Endothelial cell (in vitro differentiated cells): ENCODE results near the gene CADM2. TPM values are rescaled to one million over a fixed set of nuclear protein-coding genes. Genes with fewer than 3 reads are reported as not detected.

Experiments used
- DNase-seq: peaks from one replicate; pipeline ENCODE4 v3.0.0; 2021; ENCODE audit warnings: low spot score
- H3K27ac Mint-ChIP-seq: one replicate; pipeline ENCODE4 v1.8.0; 2021; ENCODE audit warnings: mixed read lengths, inconsistent platforms; ENCODE audit not compliant: unreplicated experiment
- H3K27me3 Mint-ChIP-seq: one replicate; pipeline ENCODE4 v1.8.0; 2021; ENCODE audit warnings: mild to moderate bottlenecking, moderate library complexity, mixed read lengths, inconsistent platforms; ENCODE audit not compliant: unreplicated experiment
- H3K36me3 Mint-ChIP-seq: one replicate; pipeline ENCODE4 v1.8.0; 2021; ENCODE audit warnings: mild to moderate bottlenecking, low read depth, mixed read lengths, inconsistent platforms; ENCODE audit not compliant: unreplicated experiment
- H3K4me1 Mint-ChIP-seq: one replicate; pipeline ENCODE4 v1.8.0; 2021; ENCODE audit warnings: mild to moderate bottlenecking, mixed read lengths, inconsistent platforms; ENCODE audit not compliant: unreplicated experiment
- H3K4me3 Mint-ChIP-seq: one replicate; pipeline ENCODE4 v1.8.0; 2021; ENCODE audit warnings: mild to moderate bottlenecking, mixed read lengths, inconsistent platforms; ENCODE audit not compliant: unreplicated experiment
- H3K9me3 Mint-ChIP-seq: one replicate; pipeline ENCODE4 v1.8.0; 2021; ENCODE audit warnings: mixed read lengths, inconsistent platforms; ENCODE audit not compliant: unreplicated experiment
- CTCF ChIP-seq: fragments of 200-600 bp; sonication (generic); IDR thresholded peaks from one replicate; pipeline ENCODE4 v1.5.0; 2021; ENCODE audit warnings: antibody characterized with exemption; ENCODE audit not compliant: unreplicated experiment
- total RNA-seq: library from RNA; stranded (reverse); fragmentation: NEBNext Ultra II Directional; extraction: Animal tissue kit (Norgen Biotek cat#: 25700); gene quantifications from one replicate; pipeline ENCODE4 v1.2.1, GENCODE V29; 2021; ENCODE audit not compliant: unreplicated experiment

The CADM2 gene
- total RNA-seq, 1 donor from 2014 or later: 0.97 TPM

GRCh38 chr3:85384372-85384771 lies 425.6 kb downstream of the CADM2 start:
- Mint-ChIP-seq H3K36me3 (no peaks in the 10 kb centered on the region), H3K9me3 (no peaks in the 10 kb centered on the region), H3K27me3 (peaks cover 1% of the 10 kb centered on the region), H3K4me3 (no peak overlapping the region), H3K27ac (no peak overlapping the region), H3K4me1 (no peaks in the 10 kb centered on the region)
- DNase-seq: no peak
- TF ChIP-seq CTCF: no peak

DNA sequence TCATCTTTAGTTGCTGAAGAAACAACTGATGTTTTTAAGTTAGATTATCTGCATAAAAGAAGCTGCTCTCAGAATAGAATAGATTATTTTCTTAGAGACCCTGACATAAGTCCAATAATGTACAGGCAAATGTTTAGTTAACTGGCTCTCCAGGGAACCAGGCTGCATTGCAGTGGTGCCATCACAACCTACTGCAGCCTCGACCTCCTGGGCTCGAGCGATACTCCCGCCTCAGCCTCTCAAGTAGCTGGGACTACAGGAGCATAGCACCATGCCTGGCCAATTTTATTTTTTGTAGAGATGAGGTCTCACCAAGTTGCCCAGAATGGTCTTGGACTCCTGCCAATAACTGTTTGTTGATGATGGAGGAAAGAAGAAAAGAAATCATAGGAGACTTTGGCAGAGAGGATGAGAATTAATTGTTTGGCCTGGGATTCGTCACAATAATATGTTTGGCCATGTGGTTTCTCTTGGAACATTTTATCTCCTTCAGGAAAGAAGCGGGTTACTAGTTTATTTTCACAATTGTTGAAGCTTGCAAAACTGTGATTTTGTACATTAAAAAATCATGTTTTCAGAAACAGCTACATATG lies 429.2 kb downstream of the CADM2 start:
- Mint-ChIP-seq H3K36me3 (no peaks in the 10 kb centered on the region), H3K4me1 (no peaks in the 10 kb centered on the region), H3K27ac (no peak overlapping the region), H3K9me3 (no peaks in the 10 kb centered on the region), H3K4me3 (no peak overlapping the region), H3K27me3 (peaks cover 1% of the 10 kb centered on the region)
- no peak for TF ChIP-seq CTCF
- DNase-seq: no peak

DNA sequence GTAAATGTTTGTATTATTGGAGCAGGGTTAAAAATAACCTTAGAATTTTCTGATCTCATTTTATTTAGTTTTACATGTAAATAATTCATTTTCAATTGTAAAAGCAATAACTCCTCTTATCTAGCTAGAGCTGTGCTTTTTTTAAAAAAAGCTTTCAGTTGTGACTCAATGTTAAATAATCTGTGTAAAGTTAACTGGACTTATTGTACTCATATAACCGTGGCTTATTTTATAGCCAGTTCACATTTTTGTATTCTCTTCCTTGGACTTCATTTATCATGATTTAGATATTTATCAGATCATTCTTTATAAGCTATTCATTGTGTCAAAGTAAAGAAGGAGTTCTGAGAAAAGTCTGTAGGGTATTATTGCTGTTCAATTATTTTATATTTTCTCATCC lies 435.6 kb downstream of the CADM2 start:
- Mint-ChIP-seq H3K27me3 (no peaks in the 10 kb centered on the region), H3K36me3 (no peaks in the 10 kb centered on the region), H3K9me3 (no peaks in the 10 kb centered on the region), H3K4me1 (no peaks in the 10 kb centered on the region), H3K4me3 (no peak overlapping the region), H3K27ac (no peak overlapping the region)
- no peak for DNase-seq
- no peak for TF ChIP-seq CTCF

DNA sequence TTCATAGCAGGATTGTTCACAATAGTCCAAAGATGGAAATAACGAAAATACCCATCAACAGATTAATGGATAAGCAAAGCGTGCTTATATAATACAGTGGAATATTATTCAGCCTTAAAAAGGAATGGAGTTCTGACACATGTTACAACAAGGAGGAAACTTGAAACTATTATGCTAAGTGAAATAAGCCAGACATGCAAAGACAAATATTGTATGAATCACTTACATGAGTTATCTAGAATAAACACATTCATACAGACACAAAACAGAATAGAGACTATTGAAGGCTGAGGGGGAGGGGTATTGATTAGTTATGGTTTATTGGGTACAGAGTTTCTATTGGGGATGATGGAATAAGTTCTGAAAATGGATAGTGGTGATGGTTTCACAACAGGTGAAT lies 438.6 kb downstream of the CADM2 start:
- no peak for DNase-seq
- Mint-ChIP-seq H3K36me3 (no peaks in the 10 kb centered on the region), H3K27ac (no peak overlapping the region), H3K27me3 (no peaks in the 10 kb centered on the region), H3K4me3 (no peak overlapping the region), H3K4me1 (no peaks in the 10 kb centered on the region), H3K9me3 (no peaks in the 10 kb centered on the region)
- TF ChIP-seq CTCF: no peak

- TF ChIP-seq CTCF: no peak
- DNase-seq: no peak
- no peaks in the 10 kb centered on the region for H3K36me3 Mint-ChIP-seq
- H3K27ac Mint-ChIP-seq: no peak overlapping the region
- no peaks in the 10 kb centered on the region for H3K4me1 Mint-ChIP-seq
- H3K27me3 Mint-ChIP-seq: no peaks in the 10 kb centered on the region
- no peaks in the 10 kb centered on the region for H3K9me3 Mint-ChIP-seq
- H3K4me3 Mint-ChIP-seq: no peak overlapping the region
These were observed 467.3 kb downstream of the CADM2 start for GRCh38 chr3:85426121-85426520.
